Colonic mucosa (tissue), 4 donors: Measurements from ENCODE around the gene EXT2. TPM values are rescaled to one million over a fixed set of nuclear protein-coding genes. Genes with fewer than 3 reads are reported as not detected.

Experiments used
- DNase-seq: peaks from one replicate; pipeline ENCODE4 v3.0.0-alpha.2; 2020
- H3K27ac ChIP-seq: fragments of 200-600 bp; one replicate; pipeline ENCODE4 v1.8.0; 2021
- H3K27me3 ChIP-seq: fragments of 200-600 bp; one replicate; pipeline ENCODE4 v1.8.0; 2021
- H3K36me3 ChIP-seq: fragments of 200-600 bp; one replicate; pipeline ENCODE4 v1.8.0; 2021
- H3K4me1 ChIP-seq: fragments of 200-600 bp; one replicate; pipeline ENCODE4 v1.8.0; 2021; ENCODE audit warnings: mild to moderate bottlenecking
- H3K4me3 ChIP-seq: fragments of 200-600 bp; one replicate; pipeline ENCODE4 v1.8.0; 2021
- H3K9ac ChIP-seq, 2 donors: one replicate each; pipeline ENCODE4 v1.7.0; 2013; ENCODE audit warnings: control low read depth in 2 of 2, low read depth in 2 of 2, low read length in 2 of 2
- H3K9me3 ChIP-seq: fragments of 200-600 bp; one replicate; pipeline ENCODE4 v1.8.0; 2021
- CTCF ChIP-seq: fragments of 200-600 bp; IDR thresholded peaks from one replicate; pipeline ENCODE4 v1.8.0; 2022; ENCODE audit warnings: antibody characterized with exemption, mild to moderate bottlenecking
- intact Hi-C: fragments of 100-400 bp; cut with DNase I; formaldehyde crosslinking; loops from one replicate; pipeline ENCODE4 v1.14.1; 2022
- total RNA-seq, 2 donors: library from RNA; stranded (reverse); fragmentation: NEBNext Ultra II Directional in 1 of 2; extraction: Animal tissue kit (Norgen Biotek cat#: 25700) in 1 of 2; gene quantifications; one replicate each; pipeline ENCODE4 v1.2.1, GENCODE V29; 2021
- donor health status: healthy.
- donor health status: DM: no; HTN: no; CAD: no.
- donor health status: DM: no; HTN: no; CAD: no.

The EXT2 gene
- total RNA-seq, 2 donors from 2014 or later = 53.2 to 54.7 TPM

GRCh38 chr11:44066732-44067141 is 28.7 kb upstream of the EXT2 start:
- no peaks in the 10 kb centered on the region for H3K9me3 ChIP-seq
- no peak for TF ChIP-seq CTCF
- peaks cover 4% of the 10 kb centered on the region for H3K4me1 ChIP-seq
- H3K27me3 ChIP-seq = no peaks in the 10 kb centered on the region
- peak overlapping the region; percentile 90 for H3K27ac ChIP-seq
- peak overlapping the region; percentile 63 for H3K4me3 ChIP-seq
- intact Hi-C loops = no loop called here
- peak; percentile 44 for DNase-seq
- H3K9ac ChIP-seq = peak overlapping the region; percentile 74 to 93
- no peaks in the 10 kb centered on the region for H3K36me3 ChIP-seq

GRCh38 chr11:44067266-44067665 is 28.2 kb upstream of the EXT2 start:
- no peaks in the 10 kb centered on the region for H3K36me3 ChIP-seq
- no peak for DNase-seq
- peaks cover 4% of the 10 kb centered on the region for H3K4me1 ChIP-seq
- TF ChIP-seq CTCF = no peak
- H3K27me3 ChIP-seq = no peaks in the 10 kb centered on the region
- H3K4me3 ChIP-seq = no peak overlapping the region
- no peaks in the 10 kb centered on the region for H3K9me3 ChIP-seq
- H3K27ac ChIP-seq = peak overlapping the region; percentile 90
- intact Hi-C loops = no loop called here
- peak overlapping the region in 1 of 2 donors; percentile 74 for H3K9ac ChIP-seq

GRCh38 chr11:44068180-44068579 is 27.3 kb upstream of the EXT2 start:
- H3K36me3 ChIP-seq = no peaks in the 10 kb centered on the region
- no peak for DNase-seq
- H3K4me1 ChIP-seq = peaks cover 4% of the 10 kb centered on the region
- no peak overlapping the region for H3K4me3 ChIP-seq
- H3K9ac ChIP-seq = no peak overlapping the region
- no peaks in the 10 kb centered on the region for H3K27me3 ChIP-seq
- intact Hi-C loops = no loop called here
- no peak overlapping the region for H3K27ac ChIP-seq
- no peak for TF ChIP-seq CTCF
- H3K9me3 ChIP-seq = no peaks in the 10 kb centered on the region

- Histone ChIP-seq H3K4me3 (no peak overlapping the region), H3K9ac (no peak overlapping the region), H3K27me3 (no peaks in the 10 kb centered on the region), H3K4me1 (peaks cover 4% of the 10 kb centered on the region), H3K9me3 (no peaks in the 10 kb centered on the region), H3K27ac (no peak overlapping the region), H3K36me3 (no peaks in the 10 kb centered on the region)
- no peak for DNase-seq
- intact Hi-C loops = no loop called here
- TF ChIP-seq CTCF = no peak
Observed at GRCh38 chr11:44071157-44071556, 24.3 kb upstream of the EXT2 start.

GRCh38 chr11:44072757-44073658 is 22.5 kb upstream of the EXT2 start:
- Histone ChIP-seq H3K9ac (no peak overlapping the region), H3K4me1 (no peaks in the 10 kb centered on the region), H3K27me3 (no peaks in the 10 kb centered on the region), H3K4me3 (no peak overlapping the region), H3K27ac (no peak overlapping the region), H3K9me3 (no peaks in the 10 kb centered on the region), H3K36me3 (no peaks in the 10 kb centered on the region)
- no peak for TF ChIP-seq CTCF
- no peak for DNase-seq
- intact Hi-C loops = no loop called here
